A549 treated with ZK216348 at 1 μM for 4 hours (cell line): ENCODE data around the gene BMPER. TPM values are rescaled to one million over a fixed set of nuclear protein-coding genes. Genes with fewer than 3 reads are reported as not detected.

ENCODE experiments used
- total RNA-seq: library from RNA; stranded (reverse); fragments of 200-300 nt; extraction: Qiagen RNA extraction; gene quantifications from 5 replicates; pipeline ENCODE4 v1.2.3, GENCODE V29; 2022; ENCODE audit warnings: low read depth

Gene BMPER
- 5.4 to 6.4 TPM (median 5.6 TPM) in 5 replicates for total RNA-seq

GRCh38 chr7:33905389-33906032 is at the start of gene BMPER:
BMPER (plus strand) TSS chr7:33905539; CDS start chr7:33905614, 75 bp downstream.

